Breast epithelium (tissue), 4 donors: ENCODE results near the gene ZNF384. TPM values are rescaled to one million over a fixed set of nuclear protein-coding genes. Genes with fewer than 3 reads are reported as not detected.
"Not testable (repeated sequence)": the region's sequence is repeated elsewhere in the genome, so short reads cannot be mapped to it uniquely, and the experiment has no call there.

Source experiments
- DNase-seq, 2 donors: peaks; one replicate each; pipeline ENCODE4 v3.0.0-alpha.2; 2019; ENCODE audit warnings: low spot score in 2 of 2
- H3K27ac ChIP-seq, 2 donors: fragments of 200-600 bp; sonication (generic) in 1 of 2; one replicate each; pipeline ENCODE4 v1.5.1; 2016 to 2019; ENCODE audit warnings: mild to moderate bottlenecking in 1 of 2
- H3K27me3 ChIP-seq, 2 donors: fragments of 200-600 bp; sonication (generic) in 1 of 2; one replicate each; pipeline versions ENCODE4 v1.5.1 to v1.6.0; 2017 to 2019; ENCODE audit warnings: control low read depth in 1 of 2, mild to moderate bottlenecking in 1 of 2
- H3K36me3 ChIP-seq: fragments of 200-600 bp; one replicate; pipeline ENCODE4 v1.5.1; 2019
- H3K4me1 ChIP-seq, 2 donors: fragments of 200-600 bp; sonication (generic); one replicate each; pipeline ENCODE4 v1.5.1; 2016 to 2019; ENCODE audit warnings: control low read depth in 1 of 2
- H3K4me3 ChIP-seq, 3 donors: fragments of 200-600 bp; sonication (generic); 1 replicate in 2 of 3; 2 replicates in 1 of 3; pipeline ENCODE4 v1.5.1; 2016 to 2019; ENCODE audit warnings: mild to moderate bottlenecking in 3 of 3, moderate library complexity in 2 of 3
- H3K9me3 ChIP-seq, 2 donors: fragments of 200-600 bp; sonication (generic) in 1 of 2; one replicate each; pipeline ENCODE4 v1.5.1; 2016 to 2019; ENCODE audit warnings: control low read depth in 1 of 2
- POLR2A ChIP-seq: fragments of 450-650 bp; IDR thresholded peaks from one replicate; pipeline ENCODE4 v1.6.1; 2016; ENCODE audit warnings: antibody characterized with exemption, mild to moderate bottlenecking, moderate library complexity
- POLR2AphosphoS5 ChIP-seq, 3 donors: sonication (generic); formaldehyde crosslinking; IDR thresholded peaks; one replicate each; pipeline ENCODE4 v1.6.1; 2017; ENCODE audit warnings: antibody characterized with exemption in 3 of 3
- intact Hi-C: fragments of 100-400 bp; cut with DNase I; formaldehyde crosslinking; loops from one replicate; pipeline ENCODE4 v1.15.1; 2023; ENCODE audit warnings: low total_unique reads
- total RNA-seq, 3 donors: library from RNA; depleted of rRNA; stranded (reverse); fragments of >200 nt; gene quantifications; one replicate each; pipeline ENCODE4 v1.1.0, GENCODE V29; 2016
- TF ChIP-seq, protein P1 (sequence below), 3 donors: fragments of 450-650 bp; IDR thresholded peaks; one replicate each; pipeline ENCODE4 v1.5.1; 2016 to 2017; ENCODE audit warnings: antibody characterized with exemption in 3 of 3, mild to moderate bottlenecking in 3 of 3, moderate library complexity in 3 of 3

Gene ZNF384
- total RNA-seq, 3 donors from 2014 or later: 34.4 to 57.0 (median 49.5) TPM

GRCh38 chr12:6716874-6717437 lies 27.8 kb upstream of the ZNF384 start:
- Histone ChIP-seq H3K4me3 (no peak overlapping the region), H3K27ac (no peak overlapping the region)
- no peak for DNase-seq

GRCh38 chr12:6716031-6716873 lies 27.1 kb upstream of the ZNF384 start:
- H3K27ac ChIP-seq, H3K27me3 ChIP-seq, H3K36me3 ChIP-seq, DNase-seq, intact Hi-C loops, H3K4me1 ChIP-seq, H3K9me3 ChIP-seq, H3K4me3 ChIP-seq: not testable (repeated sequence)

More at GRCh38 chr12:6716874-6717437, 27.8 kb upstream of the ZNF384 start:
- TF ChIP-seq POLR2A: no peak
- peaks cover 0 to 3% of the 10 kb centered on the region in 2 donors for H3K27me3 ChIP-seq
- no peaks in the 10 kb centered on the region for H3K4me1 ChIP-seq
- H3K9me3 ChIP-seq: no peaks in the 10 kb centered on the region
- no peaks in the 10 kb centered on the region for H3K36me3 ChIP-seq
- intact Hi-C loops: no loop called here

DNA sequence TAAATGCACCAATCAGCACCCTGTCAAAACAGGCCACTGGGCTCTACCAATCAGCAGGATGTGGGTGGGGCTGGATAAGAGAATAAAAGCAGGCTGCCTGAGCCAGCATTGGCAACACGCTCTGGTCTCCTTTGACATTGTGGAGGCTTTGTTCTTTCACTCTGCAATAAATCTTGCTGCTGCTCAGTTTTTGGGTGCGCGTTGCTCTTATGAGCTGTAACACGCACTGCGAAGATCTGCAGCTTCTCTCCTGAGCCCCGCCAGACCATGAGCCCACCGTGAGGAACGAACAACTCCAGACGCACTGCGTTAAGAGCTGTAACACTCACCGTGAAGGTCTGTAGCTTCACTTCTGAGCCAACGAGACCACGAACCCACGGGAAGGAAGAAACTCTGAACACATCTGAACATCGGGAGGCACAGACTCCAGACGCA lies 19.8 kb upstream of the ZNF384 start:
- DNase-seq: no peak

DNA sequence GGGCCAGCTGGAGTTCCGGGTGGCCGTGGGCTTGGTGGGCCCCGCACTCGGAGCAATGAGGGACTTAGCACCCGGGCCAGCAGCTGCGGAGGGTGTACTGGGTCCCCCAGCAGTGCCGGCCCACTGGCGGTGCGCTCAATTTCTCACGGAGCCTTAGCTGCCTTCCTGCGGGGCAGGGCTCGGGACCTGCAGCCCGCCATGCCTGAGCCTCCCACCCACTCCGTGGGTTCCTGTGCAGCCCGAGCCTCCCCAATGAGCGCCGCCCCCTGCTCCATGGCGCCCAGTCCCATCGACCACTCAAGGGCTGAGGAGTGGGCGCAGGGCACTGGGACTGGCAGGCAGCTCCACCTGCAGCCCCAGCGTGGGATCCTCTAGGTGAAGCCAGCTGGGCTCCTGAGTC lies 19.2 kb upstream of the ZNF384 start:
- H3K9me3 ChIP-seq, H3K4me1 ChIP-seq, DNase-seq, H3K36me3 ChIP-seq, H3K27ac ChIP-seq, H3K4me3 ChIP-seq, intact Hi-C loops: not testable (repeated sequence)
- H3K27me3 ChIP-seq: peaks cover 2 to 21% of the 10 kb centered on the region in 2 donors

More for the DNA sequence above, 19.8 kb upstream of the ZNF384 start:
- TF ChIP-seq, protein P1, sequence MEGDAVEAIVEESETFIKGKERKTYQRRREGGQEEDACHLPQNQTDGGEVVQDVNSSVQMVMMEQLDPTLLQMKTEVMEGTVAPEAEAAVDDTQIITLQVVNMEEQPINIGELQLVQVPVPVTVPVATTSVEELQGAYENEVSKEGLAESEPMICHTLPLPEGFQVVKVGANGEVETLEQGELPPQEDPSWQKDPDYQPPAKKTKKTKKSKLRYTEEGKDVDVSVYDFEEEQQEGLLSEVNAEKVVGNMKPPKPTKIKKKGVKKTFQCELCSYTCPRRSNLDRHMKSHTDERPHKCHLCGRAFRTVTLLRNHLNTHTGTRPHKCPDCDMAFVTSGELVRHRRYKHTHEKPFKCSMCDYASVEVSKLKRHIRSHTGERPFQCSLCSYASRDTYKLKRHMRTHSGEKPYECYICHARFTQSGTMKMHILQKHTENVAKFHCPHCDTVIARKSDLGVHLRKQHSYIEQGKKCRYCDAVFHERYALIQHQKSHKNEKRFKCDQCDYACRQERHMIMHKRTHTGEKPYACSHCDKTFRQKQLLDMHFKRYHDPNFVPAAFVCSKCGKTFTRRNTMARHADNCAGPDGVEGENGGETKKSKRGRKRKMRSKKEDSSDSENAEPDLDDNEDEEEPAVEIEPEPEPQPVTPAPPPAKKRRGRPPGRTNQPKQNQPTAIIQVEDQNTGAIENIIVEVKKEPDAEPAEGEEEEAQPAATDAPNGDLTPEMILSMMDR (IDR thresholded peaks at IDR 0.05): no peak
- no peak for TF ChIP-seq POLR2A
- no peak for TF ChIP-seq POLR2AphosphoS5 (IDR thresholded peaks at IDR 0.05)
- no peaks in the 10 kb centered on the region for H3K36me3 ChIP-seq
- H3K9me3 ChIP-seq: no peaks in the 10 kb centered on the region
- peaks cover 2 to 15% of the 10 kb centered on the region in 2 donors for H3K27me3 ChIP-seq
- H3K4me1 ChIP-seq: no peaks in the 10 kb centered on the region
- intact Hi-C loops: no loop called here
- no peak overlapping the region for H3K4me3 ChIP-seq
- no peak overlapping the region for H3K27ac ChIP-seq

DNA sequence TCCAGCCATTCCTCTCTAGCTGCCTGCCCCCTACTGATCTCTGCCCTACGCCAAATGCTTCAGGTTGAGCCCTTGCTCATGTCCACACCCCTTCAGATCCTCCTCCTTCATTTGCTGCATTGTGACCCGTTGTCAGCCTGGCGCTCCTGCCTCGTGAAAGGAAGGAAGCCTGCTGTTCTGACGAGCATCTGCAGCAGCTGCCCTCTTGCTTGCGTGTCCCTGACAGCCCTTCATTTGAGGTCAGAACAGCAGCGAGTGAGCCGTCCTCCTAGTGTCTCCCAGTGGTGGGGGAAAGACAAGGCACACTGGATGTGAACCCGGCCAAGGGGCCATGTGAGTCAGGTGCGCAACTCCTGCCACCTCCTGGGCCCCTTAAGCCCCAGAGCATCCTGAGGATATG lies 14.5 kb upstream of the ZNF384 start:
- TF ChIP-seq POLR2AphosphoS5 (IDR thresholded peaks at IDR 0.05) (no peak), POLR2A (no peak)
- TF ChIP-seq, protein P1 (IDR thresholded peaks at IDR 0.05): no peak
- H3K27me3 ChIP-seq: peaks cover 9 to 60% of the 10 kb centered on the region in 2 donors
- no peak overlapping the region for H3K27ac ChIP-seq

DNA sequence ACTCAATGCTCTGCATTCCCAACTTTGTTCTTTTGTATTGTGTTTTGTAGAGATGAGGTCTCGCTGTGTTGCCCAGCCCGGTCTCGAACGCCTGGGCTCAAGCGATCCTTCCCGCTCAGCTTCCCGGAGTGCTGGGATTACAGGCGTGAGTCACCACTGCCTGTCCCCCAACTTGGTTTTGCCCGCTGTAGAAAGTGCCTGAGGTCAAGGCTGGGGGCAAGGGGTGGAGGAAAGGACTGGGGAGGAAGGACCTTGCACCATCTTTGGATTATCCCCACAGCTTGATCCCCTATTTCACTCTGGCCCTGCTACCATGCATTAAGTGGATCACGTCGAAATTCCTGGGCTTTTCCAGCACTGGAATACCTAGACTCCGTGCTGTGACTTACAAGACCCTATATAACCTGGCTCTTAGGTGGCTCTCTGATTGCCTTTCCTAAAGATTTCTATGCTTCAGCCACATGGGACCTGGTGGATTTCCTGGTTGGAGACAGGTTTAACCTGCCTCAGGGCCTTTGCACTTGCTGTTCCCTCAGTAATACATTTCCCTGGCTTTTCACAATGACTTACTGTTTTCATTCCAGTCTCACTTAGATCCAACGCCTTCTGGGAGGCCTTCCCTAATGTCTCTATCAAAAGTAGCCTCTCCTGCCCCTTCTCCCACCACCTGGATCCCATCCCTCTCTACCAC lies 12.0 kb upstream of the ZNF384 start:
- Histone ChIP-seq H3K36me3 (no peaks in the 10 kb centered on the region), H3K4me1 (no peaks in the 10 kb centered on the region), H3K27me3 (peaks cover 6 to 71% of the 10 kb centered on the region in 2 donors), H3K4me3 (peak overlapping the region in 2 of 3 donors; percentile 60 to 72), H3K27ac (no peak overlapping the region), H3K9me3 (no peaks in the 10 kb centered on the region)
- TF ChIP-seq, protein P1 (IDR thresholded peaks at IDR 0.05): no peak
- TF ChIP-seq POLR2AphosphoS5 (IDR thresholded peaks at IDR 0.05) (no peak), POLR2A (no peak)
- DNase-seq: no peak
- intact Hi-C loops: no loop called here

More for the DNA sequence above, 14.5 kb upstream of the ZNF384 start:
- Histone ChIP-seq H3K36me3 (no peaks in the 10 kb centered on the region), H3K4me3 (no peak overlapping the region), H3K9me3 (no peaks in the 10 kb centered on the region), H3K4me1 (no peaks in the 10 kb centered on the region)
- no peak for DNase-seq
- intact Hi-C loops: no loop called here
